ENCODE results near the gene OR10AD1. TPM values are rescaled to one million over a fixed set of nuclear protein-coding genes. Genes with fewer than 3 reads are reported as not detected.
A peak's percentile ranks its signal among the peaks of the same experiment; 100 is the strongest.

OR10AD1 gene
- total RNA-seq, 4 donors from 2014 or later = not detected

GRCh38 chr12:48197971-48198671 is 5.0 kb downstream of the OR10AD1 start:
- no peaks in the 10 kb centered on the region for H3K36me3 ChIP-seq
- peak overlapping the region; percentile 94 to 99 (median 96) for H3K27ac ChIP-seq
- peak; percentile 42 to 98 for TF ChIP-seq POLR2A (IDR thresholded peaks at IDR 0.05)
- peak in 1 of 6 experiments; percentile 5 for TF ChIP-seq CTCF (IDR thresholded peaks at IDR 0.05)
- WGBS, 2 donors = 2% methylated on average over 25 to 30 of the region's 39 CpGs
- H3K9me3 ChIP-seq = no peaks in the 10 kb centered on the region
- DNase-seq = peak; percentile 97 to 98
- peak overlapping the region; percentile 58 to 85 (median 77) for H3K4me3 ChIP-seq (replicated peaks in 1 of 3)
- intact Hi-C loops (cut with DNase I) = no loop called here
- peaks cover 11 to 26% of the 10 kb centered on the region in 2 donors for H3K4me1 ChIP-seq
- H3K27me3 ChIP-seq = no peaks in the 10 kb centered on the region

- H3K4me3 ChIP-seq (replicated peaks in 1 of 3) = peak overlapping the region; percentile 58 to 85 (median 77)
- TF ChIP-seq POLR2A (IDR thresholded peaks at IDR 0.05) (no peak), CTCF (IDR thresholded peaks at IDR 0.05) (peak in 5 of 6 experiments; percentile 18 to 61 (median 54))
- peak overlapping the region; percentile 94 to 99 (median 96) for H3K27ac ChIP-seq
- peaks cover 11 to 26% of the 10 kb centered on the region in 2 donors for H3K4me1 ChIP-seq
- 1% methylated on average over 10 of the region's 10 CpGs for WGBS, 2 donors
- no peaks in the 10 kb centered on the region for H3K9me3 ChIP-seq
- no peaks in the 10 kb centered on the region for H3K27me3 ChIP-seq
- intact Hi-C loops (cut with DNase I) = no loop called here
- peak in 1 of 2 donors; percentile 21 for DNase-seq
- no peaks in the 10 kb centered on the region for H3K36me3 ChIP-seq
These were observed 5.5 kb downstream of the OR10AD1 start for GRCh38 chr12:48197549-48197970.

- Histone ChIP-seq H3K27ac (no peak overlapping the region), H3K27me3 (no peaks in the 10 kb centered on the region), H3K36me3 (no peaks in the 10 kb centered on the region), H3K4me1 (peaks cover 11 to 18% of the 10 kb centered on the region in 2 donors), H3K4me3 (replicated peaks in 1 of 3) (no peak overlapping the region), H3K9me3 (no peaks in the 10 kb centered on the region)
- intact Hi-C loops (cut with DNase I) = no loop called here
- TF ChIP-seq POLR2A (IDR thresholded peaks at IDR 0.05) (no peak), CTCF (IDR thresholded peaks at IDR 0.05) (no peak)
- DNase-seq = no peak
- 71 to 79% methylated on average over 1 of the region's 1 CpG for WGBS, 2 donors
These were observed 8.3 kb downstream of the OR10AD1 start for GRCh38 chr12:48194799-48195201.

GRCh38 chr12:48193623-48194022 is 9.5 kb downstream of the OR10AD1 start:
- no peak for TF ChIP-seq POLR2A (IDR thresholded peaks at IDR 0.05)
- TF ChIP-seq CTCF (IDR thresholded peaks at IDR 0.05) = no peak
- H3K36me3 ChIP-seq = no peaks in the 10 kb centered on the region
- H3K27me3 ChIP-seq = no peaks in the 10 kb centered on the region
- 38 to 54% methylated on average over 2 of the region's 2 CpGs for WGBS, 2 donors
- H3K9me3 ChIP-seq = no peaks in the 10 kb centered on the region
- peaks cover 6 to 9% of the 10 kb centered on the region in 2 donors for H3K4me1 ChIP-seq
- no peak for DNase-seq
- intact Hi-C loops (cut with DNase I) = no loop called here
- H3K27ac ChIP-seq = no peak overlapping the region
- no peak overlapping the region for H3K4me3 ChIP-seq (replicated peaks in 1 of 3)

- no peak overlapping the region for H3K27ac ChIP-seq
- H3K9me3 ChIP-seq = no peaks in the 10 kb centered on the region
- no peaks in the 10 kb centered on the region for H3K27me3 ChIP-seq
- WGBS, 2 donors = 85 to 100% methylated on average over 1 of the region's 1 CpG
- peaks cover 4 to 6% of the 10 kb centered on the region in 2 donors for H3K4me1 ChIP-seq
- intact Hi-C loops (cut with DNase I) = no loop called here
- no peak for TF ChIP-seq POLR2A (IDR thresholded peaks at IDR 0.05)
- TF ChIP-seq CTCF (IDR thresholded peaks at IDR 0.05) = no peak
- H3K36me3 ChIP-seq = no peaks in the 10 kb centered on the region
- DNase-seq = no peak
- no peak overlapping the region for H3K4me3 ChIP-seq (replicated peaks in 1 of 3)
These were observed 10.2 kb downstream of the OR10AD1 start for GRCh38 chr12:48192861-48193260.

Measured in thyroid gland (tissue), 4 donors.